ENCODE measurements around the gene SART3.
"Not testable (repeated sequence)": the region's sequence is repeated elsewhere in the genome, so short reads cannot be mapped to it uniquely, and the experiment has no call there.

SART3 gene

GRCh38 chr12:108485371-108485770 lies 75.6 kb downstream of the SART3 start:
- DNase-seq (ENCODE audit: low spot score): not testable (repeated sequence)

- DNase-seq (ENCODE audit: low spot score): no peak
Observed at GRCh38 chr12:108484845-108485244, 76.1 kb downstream of the SART3 start.

GRCh38 chr12:108484431-108484830 lies 76.5 kb downstream of the SART3 start:
- DNase-seq (ENCODE audit: low spot score): no peak

- no peak for DNase-seq (ENCODE audit: low spot score)
Observed at GRCh38 chr12:108483213-108484059, 77.5 kb downstream of the SART3 start.

GRCh38 chr12:108482717-108483212 lies 78.2 kb downstream of the SART3 start:
- DNase-seq (ENCODE audit: low spot score): no peak

GRCh38 chr12:108479364-108480070 lies 81.5 kb downstream of the SART3 start:
- DNase-seq (ENCODE audit: low spot score): no peak

GRCh38 chr12:108478611-108479206 lies 82.3 kb downstream of the SART3 start:
- DNase-seq (ENCODE audit: low spot score): no peak

GRCh38 chr12:108477881-108478259 lies 83.1 kb downstream of the SART3 start:
- no peak for DNase-seq (ENCODE audit: low spot score)

GRCh38 chr12:108477055-108477880 lies 83.7 kb downstream of the SART3 start:
- DNase-seq (ENCODE audit: low spot score): no peak

GRCh38 chr12:108475396-108475795 lies 85.6 kb downstream of the SART3 start:
- no peak for DNase-seq (ENCODE audit: low spot score)

- no peak for DNase-seq (ENCODE audit: low spot score)
Observed at GRCh38 chr12:108473400-108474055, 87.4 kb downstream of the SART3 start.
